HG03095 (cell line): ENCODE data around the gene ABAT.

Source experiments
- ATAC-seq: cut with Tn5 transposase; IDR thresholded peaks from one replicate; pipeline ENCODE4 v1.9.1; 2021; ENCODE audit warnings: moderate library complexity; ENCODE audit not compliant: unreplicated experiment

The ABAT gene

DNA sequence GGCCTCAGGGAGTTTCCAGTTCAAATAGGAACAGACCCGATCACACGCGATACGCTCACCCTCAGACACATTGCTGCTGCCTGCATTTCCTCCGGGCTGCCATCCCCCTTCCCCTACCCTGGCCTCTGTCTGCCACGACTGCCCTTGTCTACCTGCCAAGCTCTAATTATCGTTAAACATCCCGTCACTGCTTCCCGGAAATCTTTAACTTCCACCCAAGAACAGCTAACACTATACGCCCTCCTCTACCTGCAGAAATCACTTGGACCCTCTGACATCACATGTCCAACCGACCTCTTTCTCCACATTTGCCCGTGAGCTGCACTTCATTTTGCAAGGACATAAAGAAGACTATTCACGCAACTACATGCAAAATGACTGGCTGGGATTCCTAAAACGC is 40.4 kb downstream of the ABAT start:
- no peak for ATAC-seq

DNA sequence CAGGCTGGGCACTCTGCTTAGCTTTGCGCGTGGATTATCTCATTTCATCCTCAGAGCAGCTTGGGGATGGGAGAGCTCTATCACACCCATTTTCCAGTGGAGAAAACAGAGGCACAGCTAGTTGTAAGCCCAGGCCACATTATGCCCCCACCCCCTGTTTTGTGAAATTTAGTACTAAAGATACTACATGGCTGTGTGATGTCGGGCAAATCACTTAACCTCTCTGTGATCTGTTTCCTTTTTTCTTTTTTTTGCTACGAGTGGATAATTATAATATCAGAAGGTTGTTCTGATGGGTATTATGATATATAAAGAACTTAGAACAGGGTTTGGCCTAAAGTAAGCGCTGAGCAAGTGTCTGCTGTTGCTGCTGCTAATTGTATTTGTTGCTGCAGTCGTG is 41.6 kb downstream of the ABAT start:
- ATAC-seq, result no peak

DNA sequence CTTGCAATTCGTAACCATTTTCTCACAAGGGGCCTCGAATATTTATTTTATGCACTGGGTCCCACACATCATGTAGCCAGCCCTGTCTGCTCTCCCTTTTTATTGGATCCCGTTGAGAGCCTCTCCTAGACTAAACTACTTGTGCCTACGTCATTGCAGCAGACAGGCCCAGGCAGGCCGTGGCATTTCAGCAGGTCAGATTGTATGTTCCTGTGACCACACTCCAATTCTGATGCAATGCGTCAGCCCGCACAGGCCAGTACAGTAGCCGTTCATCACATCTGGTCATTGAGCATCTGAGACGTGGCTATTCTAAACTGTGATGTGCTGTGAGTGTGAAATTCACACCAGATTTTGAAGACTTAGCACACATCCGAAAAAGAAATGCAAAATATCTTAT is 42.2 kb downstream of the ABAT start:
- ATAC-seq, result no peak

DNA sequence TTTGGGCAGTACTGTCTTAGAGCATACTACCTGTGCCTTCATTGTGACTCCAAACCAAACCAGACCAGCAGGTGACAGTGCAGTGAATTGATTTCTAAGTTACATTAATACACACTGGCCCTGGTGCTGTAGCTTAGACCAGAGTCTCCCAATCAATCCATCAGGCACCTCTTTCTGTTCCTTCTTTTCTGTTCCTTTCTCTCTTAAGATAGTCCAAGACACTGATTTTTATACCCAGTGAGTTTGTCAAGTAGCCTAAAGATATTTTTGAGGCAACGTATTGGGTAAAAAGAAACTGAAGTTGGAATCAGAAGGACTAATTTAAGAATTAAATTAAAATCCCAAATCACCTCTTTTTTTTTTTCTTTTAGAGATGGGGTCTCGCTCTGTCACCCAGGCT is 43.1 kb downstream of the ABAT start:
- no peak for ATAC-seq

DNA sequence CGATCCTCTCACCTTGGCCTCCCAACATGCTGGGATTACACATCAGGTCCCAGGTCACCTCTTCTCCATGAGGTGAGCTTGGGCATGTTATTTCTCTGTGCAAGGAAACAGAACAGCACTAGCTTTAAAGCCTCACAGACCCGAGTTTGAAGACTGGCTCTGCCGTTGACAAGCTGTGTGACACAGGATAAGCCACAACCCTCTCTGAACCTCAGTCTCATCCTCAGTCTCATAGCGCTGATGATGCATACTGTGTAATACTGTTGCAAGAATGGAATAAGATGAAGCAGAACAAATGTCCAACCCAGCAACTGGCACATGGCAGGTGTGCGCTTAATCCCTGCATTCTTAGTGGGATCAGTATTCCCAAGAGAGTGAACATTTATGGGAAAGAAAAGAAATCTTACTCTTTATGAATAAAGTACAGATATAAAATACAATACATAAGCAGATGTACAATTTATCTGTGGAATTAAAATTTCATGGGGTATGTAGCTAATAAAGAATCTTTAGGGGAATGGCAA is 43.5 kb downstream of the ABAT start:
- no peak for ATAC-seq

DNA sequence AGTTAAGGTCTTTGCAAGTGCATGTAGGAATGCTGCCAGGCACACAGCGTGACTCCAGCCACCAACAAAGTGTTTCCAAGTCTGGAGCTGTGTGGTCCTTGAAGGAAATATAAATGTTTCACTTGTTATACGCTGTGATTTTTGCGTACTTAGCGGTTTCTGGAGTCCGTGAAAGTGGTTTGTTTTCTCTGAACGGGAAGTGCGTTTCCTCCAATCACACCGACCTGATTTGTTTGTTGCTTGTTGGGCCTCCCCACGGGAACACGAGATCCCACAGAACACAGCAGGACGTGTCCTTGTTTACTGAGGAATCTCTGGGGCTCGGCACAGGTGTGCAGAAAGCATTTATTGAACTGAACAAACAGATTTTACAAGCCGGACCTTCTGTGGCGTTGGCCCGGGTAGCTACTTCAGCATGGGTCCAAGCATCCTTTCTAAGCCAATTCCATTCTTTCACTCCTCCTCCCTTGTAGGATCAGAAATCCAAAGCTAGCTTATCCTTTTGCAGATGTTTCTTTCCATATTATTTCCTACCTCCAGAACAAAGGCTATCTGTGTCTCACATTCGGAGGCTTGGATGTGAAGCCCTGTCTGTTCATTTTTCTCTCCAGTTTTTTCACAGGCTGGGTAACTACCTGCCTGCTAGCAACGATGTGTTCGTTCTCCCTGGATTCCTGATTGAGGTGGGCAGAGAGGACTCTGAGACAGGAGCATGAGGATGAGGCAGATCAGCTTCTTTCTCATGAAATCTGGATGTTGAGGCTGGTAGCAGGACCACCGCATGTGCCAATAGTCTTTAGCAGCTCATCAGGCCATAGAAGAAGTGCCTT is 44.6 kb downstream of the ABAT start:
- no peak for ATAC-seq

DNA sequence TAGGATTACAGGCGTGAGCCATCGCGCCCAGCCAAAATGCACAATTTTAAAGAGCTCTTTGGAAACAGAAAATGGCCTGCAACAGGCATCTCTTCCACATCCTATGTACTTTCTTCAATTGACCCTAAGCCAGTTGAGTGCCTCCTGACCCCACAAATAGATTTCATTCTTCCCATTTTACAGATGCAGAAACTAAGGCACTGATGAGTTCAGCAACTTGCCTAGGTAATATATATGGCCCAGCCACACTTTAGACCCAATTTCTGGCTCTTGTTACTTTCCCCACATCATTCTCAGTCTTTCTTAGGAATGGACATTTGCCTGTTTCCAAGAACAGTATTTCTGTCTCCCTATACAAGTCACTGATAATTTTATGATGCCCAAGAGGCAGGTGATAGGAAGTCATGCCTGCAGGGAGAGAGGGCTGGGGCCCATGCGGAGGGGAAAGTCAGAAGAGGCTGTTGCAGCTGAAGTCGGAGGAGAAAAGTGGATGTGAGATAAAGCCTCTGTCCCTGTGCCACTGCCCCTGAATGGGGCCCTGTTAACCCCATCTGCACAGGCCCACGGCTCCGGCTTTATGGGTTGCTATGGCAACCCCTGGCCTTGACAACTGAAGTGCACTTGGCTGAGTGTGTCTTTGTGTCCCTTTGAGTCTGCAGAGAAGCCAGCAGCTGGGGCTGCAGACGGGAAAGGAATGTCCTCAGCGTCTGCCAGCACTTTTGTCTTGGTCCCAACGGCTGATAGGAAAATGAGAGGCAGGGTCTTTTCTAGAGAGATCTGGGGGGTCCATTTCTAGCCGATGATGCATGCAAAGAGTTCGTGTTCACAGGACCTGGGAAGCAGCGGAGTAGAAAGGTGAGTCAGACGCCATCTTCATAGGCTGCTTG is 45.9 kb downstream of the ABAT start:
- no peak for ATAC-seq

DNA sequence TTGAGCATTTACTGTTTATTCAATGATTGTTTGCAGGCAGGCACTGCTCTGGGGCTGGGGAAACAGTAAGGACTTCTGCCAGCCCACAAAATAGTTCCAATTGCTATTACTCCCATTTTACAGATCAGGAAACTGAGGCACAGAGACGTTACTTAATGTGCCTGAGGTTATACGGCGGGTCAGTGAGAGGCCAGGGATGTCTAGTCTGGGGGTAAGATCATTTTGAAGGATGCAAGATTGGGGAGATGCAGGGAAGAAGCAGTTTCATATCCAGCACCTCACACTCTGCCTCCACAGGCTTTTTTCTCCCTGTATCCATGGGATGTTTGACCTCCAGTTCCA is 46.5 kb downstream of the ABAT start:
- ATAC-seq, result no peak

DNA sequence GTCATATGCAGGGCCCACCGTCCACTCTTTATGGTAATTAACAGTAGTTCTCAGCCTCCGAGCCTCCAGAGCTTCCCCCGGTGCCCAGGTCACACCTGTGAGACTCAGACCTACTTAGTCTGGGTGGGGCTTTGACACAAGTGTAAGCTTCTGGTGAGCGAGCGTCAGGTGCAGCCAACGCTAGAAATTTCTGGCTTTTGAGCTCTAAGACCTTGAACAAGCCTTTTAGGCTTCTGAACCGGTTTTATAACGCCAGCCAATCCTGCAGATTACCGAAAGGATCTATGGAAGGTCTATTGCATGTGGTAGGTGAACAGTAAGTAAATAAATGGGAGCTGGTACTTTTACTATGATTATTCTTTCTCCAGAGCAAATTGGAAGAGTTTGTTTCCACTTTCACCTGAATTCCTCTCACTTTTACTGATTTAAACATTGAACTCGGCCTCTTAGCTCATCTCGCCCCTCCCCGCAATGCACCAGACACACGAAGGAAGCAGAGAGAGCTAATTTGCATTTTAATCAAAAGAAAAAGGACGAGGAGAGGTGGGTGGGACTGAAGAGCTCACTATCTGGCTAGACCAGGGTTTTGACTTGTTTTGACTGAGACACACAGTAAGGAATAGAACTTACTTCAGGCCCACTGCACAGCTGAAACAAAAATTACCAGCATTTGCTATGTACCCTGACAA is 47.1 kb downstream of the ABAT start:
- no peak for ATAC-seq

DNA sequence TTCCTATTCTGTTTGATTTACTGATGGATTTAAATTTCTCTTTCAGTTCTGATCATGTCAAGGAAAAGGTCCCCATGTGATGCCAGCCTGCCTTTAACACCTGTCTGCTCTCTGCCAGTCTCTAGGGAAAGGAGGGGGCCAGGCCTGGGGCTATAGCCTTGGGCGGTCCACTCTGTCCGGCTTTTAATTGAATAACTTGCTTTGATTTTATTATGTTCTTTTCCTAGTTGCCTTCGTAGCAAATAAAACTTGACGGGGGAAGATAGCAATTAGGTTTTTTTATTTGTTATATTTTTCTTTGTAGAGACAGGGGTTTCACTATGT is 47.6 kb downstream of the ABAT start:
- no peak for ATAC-seq

DNA sequence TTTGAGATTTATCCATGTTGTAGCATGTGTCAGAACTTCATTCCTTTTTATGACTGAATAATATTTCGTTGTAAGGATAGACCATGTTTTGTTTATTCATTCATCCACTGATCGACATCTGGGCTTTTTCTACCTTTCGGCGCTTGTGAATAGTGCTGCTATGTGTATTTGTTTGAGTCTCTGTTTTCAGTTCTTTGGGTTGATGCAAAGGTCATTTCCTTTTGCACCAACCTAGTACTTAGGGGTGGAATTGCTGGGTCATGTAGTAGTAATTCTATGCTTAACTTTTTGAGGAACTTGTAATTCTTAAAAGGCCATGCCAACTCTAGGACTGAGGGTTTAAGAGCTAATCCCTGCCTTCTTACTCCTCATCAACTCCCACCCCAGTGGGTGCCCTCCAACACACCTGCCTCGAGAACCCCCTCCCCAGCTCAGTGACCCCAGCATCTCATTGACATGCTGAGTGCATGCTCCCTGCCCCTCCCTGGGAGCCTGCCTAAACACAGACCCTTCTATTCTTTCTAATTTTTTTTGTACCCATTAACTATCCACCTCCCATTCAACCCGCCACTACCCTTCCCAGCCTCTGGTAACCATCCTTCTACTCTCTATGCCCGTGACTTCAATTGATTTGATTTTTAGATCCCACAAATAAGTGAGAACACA is 51.2 kb downstream of the ABAT start:
- no peak for ATAC-seq

DNA sequence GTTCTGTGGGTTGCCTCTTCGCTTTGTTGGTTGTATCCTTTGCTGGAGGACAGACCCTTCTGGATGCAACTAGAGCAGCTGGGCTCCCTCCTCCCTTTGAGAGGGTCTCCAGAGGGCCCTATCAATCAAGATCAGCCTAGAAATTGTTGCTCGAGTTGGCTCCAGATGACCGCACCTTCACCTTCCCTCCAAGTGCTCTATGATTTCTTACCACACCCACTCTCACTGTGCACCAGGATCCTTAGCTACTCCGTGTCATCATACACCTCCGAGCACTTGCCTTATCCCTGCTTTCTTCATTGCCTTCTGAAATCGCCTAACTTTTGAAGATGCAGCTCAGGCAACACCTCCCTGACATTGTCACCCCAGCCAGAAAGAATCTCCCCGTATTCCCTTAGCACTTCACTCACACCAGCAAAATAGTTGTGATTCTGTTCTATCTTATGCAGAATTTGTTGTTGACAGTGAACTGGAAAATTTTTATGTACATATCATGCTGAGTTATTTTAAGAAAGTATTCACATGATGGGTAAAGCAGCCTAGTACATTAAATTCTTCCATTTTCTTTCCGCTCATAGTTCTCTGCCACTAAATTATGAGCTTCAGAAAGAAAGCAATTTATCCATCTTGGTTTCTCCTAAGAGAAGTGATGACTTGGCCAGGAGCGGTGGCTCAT is 52.9 kb downstream of the ABAT start:
- ATAC-seq, result no peak

DNA sequence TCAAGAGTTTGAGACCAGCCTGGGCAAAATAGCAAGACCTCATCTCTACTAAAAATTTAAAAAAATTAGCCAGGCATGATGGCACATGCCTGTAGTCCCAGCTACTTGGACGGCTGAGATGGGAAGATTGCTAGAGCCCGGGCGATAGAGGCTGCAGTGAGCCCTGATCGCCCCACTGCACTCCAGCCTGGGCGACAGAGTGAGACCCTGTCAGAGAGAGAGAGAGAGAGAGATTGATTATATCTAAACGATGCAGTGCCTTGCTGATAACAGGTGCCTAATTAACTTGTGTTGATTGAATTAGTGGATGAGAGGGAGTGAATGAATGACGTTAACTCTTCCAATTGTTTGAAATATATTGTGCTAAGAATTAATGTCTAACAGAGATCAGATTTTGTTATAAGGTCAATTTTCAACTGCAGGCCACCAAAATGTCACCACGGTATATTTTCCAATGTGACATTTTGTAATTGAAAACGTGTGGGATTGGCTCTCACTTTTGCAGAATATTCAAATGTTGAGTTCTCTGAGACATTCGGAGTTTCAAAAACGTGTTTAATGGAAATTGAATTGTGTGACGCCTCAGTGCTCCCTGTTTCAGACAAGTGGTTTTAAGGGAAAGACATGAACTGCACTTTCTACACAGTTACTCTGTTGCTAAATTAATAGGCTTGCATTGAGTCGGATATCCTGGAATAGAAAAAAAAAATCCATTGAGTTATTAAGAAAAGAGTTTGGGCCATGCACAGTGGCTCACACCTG is 53.6 kb downstream of the ABAT start:
- no peak for ATAC-seq

DNA sequence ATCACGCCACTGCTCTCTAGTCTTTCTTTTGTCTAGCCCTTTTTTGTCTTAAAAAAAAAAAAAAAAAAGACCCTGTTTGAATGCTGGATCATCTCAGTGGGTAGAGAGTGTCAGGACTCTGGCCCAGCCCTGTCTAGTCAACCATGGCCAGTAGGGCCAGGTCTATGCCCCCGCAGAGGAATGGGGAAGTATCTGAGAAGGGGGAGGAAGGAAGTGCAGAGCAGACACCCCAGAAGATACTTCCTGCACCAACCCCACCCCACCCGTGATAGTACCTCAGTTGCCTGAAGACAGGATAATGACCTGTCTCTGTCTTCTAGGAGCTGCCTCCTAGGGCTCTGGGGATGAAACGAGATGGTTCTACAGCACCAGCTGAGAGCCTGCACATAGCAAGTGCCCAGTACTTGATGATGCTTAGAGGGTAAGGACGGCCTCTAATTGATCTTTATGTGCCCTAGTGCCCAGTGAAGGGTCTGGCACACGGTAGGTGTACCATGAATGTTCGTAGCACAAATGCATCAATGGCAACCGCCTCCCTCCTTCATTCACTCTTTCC is 55.4 kb downstream of the ABAT start:
- ATAC-seq, result no peak

DNA sequence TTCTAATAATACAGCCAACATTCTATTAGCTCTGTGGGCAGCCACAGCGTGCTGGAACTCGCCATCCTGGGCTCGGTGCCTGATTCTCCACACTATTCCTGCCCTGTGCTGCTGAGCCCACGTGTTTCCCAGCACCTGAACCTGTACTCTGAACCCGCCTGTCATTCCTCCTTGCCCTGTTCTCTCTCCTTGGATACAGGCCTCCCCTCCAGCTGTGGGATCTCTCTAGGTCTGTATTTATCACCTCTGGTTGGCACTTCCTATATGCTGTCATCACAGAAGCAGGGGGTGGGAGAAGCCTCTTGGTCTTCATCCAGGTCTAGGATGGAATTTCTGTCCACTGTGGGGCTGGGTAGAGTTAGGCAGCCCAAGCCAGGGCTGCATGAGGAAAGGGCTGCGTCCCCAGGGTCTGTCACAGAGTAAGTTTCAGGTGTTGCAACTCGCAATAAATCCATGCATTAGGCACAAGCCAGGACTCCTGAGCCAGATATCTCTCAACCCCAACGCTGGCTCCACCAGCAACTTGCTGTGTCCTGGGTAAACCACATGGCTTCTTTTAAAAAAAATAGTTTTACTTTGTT is 56.0 kb downstream of the ABAT start:
- no peak for ATAC-seq

DNA sequence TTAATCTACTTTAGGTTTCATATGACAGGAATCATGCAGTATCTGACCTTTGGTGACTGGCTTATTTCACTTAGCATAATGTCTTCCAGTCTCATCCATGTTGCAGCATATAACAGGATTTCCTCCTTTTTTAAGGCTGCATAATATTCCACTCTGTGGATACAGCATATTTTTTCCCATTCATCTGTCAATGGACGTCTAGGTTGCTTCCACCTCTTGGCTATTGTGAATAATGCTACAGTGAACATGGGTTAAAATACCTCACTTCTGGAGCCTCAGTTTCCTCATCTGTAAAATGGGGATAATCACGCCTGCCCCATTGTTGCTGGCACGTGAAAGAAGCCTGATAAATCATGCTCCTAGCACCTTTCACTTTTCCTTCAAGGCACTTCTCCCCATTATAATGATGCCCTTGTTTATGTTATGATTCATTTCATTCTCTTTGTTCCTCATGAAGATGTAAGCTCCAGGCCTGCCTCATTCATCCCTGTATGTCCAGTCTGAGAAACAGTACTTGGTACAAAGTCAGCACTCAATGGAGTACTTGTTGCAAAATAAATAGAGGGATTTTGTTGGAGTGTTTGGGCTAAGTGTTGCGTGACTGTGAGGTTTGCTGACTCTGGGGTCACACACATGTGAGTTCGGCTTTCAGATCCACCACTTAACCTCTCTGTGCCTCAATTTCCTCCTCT is 59.6 kb downstream of the ABAT start:
- no peak for ATAC-seq

DNA sequence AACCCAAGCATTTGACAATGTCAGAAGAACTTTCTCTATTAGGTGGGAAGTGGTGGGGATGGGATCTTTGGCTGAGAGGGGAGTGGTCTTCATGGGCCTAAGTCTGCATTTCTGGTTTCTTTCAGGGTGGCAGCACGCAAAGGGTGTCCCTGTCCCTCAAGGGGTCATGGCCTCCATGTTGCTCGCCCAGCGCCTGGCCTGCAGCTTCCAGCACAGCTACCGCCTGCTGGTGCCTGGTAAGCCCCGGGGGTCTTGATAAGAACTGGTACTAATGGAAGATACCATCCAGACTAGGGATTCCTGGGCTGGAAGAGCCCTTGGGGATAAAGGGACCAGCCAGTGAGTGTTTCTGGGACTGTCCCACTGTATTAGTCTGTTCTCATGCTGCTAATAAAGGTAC is 61.2 kb downstream of the ABAT start:
- no peak for ATAC-seq

DNA sequence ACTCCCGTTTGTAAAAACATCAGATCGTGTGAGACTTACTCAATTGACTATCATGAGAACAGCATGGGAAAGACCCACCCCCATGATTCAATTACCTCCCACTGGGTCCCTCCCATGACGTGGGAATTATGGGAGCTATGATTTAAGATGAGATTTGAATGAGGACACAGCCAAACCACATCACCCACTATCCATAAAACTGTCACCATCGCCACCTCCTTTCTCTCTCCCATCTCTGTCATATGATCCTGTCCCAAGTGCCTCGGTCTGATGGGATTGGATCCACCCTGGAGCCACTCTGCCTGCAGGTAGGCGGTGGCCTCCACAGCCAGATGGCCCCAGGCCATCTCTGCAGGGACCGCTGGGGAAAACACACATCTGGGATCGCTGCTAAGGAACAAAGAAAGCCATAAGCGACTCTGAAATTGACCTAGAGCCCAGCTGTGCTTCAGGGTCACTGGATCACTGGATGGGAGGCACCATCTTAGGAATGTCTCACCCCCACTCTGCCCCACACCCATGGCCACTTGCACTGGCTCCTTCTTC is 61.8 kb downstream of the ABAT start:
- no peak for ATAC-seq
